ENCODE results near the gene LY6G5C.
A peak's percentile ranks its signal among the peaks of the same experiment; 100 is the strongest.

LY6G5C gene

DNA sequence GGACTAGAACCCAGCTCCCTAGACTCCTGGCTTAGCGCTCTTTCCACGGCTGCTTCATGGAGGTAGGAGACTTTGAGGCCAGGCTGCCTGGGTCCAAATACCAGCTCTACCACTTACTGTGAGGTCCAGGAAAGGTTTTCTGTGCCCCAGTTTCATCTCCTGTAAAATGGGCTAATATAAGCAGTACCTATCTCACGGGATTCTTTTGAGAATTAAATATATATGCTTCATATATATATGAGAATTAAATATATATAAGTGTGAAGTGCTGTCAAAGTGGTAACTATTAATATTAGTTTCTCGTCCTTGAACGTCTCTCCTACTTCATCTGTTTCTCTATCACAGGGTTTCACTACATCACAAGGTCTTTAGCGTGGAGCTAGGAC, 10.2 kb upstream of the LY6G5C start:
- no peak for DNase-seq

DNA sequence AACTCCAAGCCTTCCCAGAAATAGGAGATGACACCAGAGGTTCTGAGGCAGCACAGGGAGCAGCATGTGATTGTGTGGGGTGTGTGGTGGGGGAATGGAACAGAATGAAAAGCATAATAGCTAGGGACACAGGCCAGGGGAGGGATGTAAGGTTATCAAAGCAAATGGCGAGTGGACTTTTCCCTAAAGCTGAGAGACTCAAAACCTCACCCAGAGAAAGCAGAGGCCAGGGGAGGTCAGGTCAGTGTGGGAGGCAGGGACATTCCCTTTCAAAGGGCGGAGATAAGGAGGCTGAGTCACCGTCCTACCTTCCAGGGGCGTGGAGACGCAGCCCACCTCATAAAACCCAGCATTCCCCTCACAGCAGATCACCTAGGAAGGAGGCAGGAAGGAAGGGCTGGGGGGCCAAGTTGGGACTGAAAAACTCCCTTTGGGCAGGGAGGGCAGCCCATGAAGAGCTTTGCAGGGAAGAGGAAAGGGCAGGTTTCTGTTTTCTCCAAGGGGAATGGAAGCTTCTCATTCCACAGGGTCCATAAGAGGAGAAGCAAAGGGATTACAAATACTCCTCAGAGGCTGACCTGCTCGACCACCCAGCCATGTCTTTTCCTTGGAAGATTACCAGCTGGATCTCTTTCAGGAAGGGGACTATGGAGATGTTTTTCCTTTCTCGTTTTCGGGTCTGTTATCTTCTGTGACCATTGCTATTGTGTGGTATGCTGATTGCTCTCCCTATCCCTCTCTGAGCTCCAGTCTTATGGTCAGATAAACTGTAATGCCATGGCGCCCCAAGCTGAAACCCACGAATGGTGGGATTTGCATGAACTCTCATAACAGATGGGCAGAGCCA, 9.6 kb upstream of the LY6G5C start:
- DNase-seq, result no peak

DNA sequence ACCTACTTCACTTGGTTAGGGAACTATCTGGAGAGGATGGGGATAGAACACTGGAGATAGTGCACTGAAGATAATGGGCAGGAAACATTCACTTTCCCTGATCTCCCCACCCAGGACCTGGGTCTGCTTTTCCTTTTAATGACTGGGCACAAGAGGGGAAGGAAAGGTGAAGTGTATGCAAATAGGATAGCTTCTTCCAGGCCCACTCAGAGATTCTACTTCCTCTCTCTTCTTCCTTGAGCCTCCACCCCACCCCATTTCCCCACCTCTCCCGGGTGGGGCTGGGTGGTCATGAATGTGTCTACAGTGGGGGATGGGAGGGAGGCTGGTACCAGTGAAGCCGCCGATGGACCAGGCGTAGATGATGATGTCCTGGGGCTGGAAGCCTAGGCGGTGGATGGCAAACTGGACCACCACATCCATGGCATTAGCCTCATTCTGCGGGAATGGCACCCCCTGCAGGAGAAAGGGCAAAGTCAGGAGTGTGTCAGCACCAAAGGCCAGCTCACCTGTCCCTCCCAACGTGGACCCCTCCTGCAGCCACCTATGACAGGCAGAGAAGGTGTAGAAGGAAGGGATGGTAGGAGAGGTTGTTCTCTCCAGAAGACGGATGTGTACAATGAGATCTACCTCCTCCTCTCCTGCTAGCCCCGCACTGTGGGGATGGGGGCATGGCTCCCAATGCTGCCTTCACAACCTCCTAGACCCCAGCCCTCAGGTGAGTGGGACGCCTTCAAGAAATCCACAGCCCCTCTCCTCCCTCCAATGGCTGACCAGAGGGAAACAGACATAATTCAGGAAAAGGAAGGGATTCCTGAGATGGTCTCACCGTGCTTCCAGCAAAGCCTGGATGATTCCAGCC, 8.6 kb upstream of the LY6G5C start:
- DNase-seq, result no peak

DNA sequence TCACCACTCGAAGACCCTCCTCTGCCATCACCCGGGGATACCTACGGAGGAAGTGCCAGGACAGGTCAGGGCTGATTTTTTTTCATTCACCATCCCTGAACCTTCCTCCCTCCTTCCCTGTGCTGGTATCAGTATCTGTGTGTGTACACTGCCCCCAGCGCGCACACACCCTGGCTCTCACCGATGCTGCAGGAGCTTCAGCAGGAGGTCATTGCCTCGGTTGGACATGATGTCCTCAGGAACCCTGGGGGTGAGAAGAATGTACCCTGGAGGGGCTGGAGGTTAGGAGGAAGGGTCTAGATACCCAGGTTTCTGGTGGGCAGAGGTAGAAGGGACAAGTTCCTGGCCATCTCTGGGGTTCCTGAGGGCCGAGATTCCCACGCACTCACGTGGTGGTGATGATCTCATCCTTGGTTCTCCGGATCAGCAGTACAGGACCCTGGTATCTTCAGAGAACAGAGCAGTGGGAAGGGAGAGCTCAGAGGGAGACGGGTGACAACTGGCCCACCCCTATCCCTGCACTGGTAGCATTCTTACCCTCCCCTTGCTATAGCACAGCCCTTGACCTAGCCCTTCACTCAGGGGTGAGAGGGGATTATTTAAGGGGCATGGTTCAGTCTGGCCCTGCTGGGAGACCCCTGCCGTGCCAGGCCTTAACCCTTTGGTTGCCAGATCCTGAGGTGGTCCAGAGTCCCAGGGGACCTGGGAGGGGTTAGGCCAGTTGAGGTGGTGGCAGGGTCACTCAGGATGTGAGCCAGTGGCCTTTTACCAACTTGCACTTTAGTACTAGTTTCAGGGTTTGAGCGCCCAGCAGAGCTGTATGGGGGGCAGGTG, 7.2 kb upstream of the LY6G5C start:
- no peak for DNase-seq

DNA sequence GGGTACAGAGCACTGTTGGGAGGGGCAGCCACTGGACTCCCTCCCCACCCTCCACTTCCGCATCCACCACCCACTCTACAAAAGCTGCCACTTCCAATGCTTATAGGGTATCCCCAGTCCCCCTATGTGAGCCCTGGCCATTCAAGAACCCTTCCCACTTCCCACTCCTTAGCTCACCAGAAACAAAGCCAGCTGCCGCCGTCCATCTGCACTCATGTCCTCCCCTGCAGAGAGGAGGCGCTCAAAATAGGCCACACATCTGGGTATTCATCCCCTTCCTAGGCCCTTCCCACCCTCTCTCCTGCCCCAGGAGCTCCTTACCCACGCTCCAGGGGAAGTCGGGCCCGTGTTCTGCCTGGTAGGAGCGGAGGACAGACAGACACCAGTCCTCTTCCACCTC, 6.5 kb upstream of the LY6G5C start:
- no peak for DNase-seq

DNA sequence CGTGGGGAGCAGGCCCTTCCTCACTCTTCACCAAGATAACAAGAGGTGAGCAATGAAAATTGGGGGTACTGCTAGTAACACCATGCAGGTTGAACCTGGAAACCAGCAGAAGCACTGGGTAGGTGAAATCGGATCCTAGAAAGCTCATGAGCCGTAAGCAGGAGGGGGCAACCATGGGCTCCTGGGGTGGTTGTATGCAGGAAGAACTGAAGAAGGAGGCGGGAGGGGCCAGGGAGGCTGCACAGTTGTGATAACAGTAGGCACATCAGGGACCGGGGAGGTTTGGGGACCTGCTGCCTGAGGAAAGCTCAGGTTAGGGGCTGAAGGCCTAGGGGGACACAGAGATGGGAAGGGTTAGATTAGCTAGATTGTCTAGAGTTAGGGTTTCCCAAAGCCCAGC, 5.6 kb upstream of the LY6G5C start:
- no peak for DNase-seq

DNA sequence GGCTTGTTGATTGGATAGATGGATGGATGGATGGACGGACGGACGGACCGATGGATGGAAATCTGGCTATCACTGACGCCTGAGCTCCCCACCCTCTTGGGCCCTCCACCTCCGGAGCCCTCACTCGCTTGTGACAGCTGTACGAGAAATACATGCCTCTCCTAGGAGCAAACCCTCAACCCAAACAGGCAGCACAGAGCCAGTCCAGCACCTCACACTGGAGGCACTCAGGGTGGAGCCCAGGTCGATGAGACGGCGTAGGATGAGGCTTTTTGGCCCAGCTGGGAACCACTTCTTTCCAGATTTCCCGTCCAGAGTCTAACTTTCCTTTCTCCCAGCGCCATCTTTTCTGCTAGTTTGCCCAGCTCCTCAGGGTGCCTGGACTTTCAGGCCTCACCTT, 2.7 kb upstream of the LY6G5C start:
- no peak for DNase-seq

DNA sequence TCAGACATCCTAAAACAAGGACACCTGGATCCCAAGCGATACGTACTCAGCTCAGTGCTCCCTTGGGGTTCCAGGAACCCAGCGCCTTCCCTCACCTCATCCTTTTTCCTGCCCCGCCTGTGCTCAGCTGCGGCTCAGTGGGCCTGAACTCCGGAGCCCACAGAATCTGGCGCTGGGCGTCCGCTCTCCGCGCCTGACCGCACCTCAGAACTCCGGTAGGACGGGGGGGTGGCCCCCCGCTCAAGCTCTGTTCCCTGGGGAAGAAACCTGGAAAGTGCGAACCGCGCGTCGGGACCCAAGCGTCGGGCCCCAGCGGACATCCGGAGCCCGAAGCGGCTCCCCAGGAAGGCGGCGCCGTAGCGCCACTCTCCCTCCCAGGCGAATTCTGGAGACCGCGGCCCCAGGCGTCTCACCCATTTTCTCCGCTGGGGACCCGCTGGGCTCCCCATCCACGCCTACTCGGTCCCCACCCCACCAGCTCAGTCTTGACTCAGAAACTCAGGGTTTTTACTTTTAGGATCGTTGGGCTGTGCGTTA, 336 bp upstream of the LY6G5C start:
- no peak for DNase-seq

DNA sequence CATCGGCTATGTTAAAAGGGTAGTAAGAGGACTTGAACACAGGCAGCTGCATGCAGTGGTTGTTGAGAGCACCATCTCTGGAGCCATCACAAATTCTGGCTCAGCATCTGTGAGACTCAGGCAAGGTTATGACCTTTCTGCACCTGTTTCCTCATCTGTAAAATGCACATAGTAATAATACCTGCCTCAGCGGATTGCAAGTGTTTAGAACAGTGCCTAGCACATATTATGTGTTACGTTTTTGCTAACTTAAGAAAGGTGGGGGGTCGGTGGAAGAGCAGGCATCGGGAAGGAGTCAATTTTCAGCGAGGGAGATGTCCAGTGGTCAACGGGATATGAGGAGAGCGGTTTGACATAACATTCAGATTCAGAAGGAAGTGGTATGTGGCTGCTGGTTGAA, 2.9 kb downstream of the LY6G5C start:
- DNase-seq, result no peak

DNA sequence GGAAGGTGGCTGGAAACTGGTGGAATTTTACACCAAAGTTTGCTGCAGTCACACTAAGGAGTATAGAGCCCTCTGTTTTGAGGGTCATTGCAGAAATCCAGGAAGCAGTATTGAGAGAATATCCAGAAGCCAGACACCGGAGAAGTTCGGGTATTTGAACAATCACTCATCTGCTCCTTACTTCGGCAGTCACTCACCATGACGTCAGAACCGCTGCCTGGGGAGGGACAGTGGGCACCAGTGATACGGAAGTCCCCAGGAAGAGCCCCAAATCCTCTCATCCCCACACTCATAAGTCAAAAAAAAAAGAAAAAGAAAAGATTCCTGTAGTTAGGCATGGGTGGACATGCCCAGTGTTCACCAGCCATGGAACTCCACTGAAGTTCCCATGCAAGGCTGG, 4.0 kb downstream of the LY6G5C start:
- DNase-seq, result no peak

DNA sequence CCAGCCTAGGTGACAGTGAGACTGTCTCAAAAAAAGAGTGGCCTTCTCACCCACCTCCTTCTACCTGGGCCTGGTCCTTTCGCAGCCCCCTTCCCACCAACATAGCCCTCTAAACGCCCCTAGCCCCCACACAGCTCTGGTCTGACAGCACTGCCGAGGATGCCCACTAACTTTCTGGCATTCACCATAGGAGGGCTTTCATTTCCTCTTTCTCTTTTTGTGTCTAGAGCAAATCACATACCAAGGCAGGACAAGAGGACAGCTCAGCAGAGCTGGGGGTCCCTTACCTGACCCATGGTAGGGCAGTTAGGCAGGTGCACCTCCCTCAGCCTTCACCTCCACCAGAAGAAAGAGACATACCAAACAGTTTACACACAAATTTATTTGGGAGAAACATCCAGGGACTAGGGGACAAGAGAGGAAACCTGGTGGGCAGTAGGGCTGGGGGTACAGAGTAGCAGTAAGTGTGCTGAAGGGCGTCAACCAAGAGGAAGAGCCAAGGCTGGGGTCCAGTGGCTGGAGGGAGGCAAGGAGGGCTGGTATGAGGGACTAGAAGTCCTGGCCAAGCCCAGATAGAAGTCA, 4.5 kb downstream of the LY6G5C start:
- no peak for DNase-seq

DNA sequence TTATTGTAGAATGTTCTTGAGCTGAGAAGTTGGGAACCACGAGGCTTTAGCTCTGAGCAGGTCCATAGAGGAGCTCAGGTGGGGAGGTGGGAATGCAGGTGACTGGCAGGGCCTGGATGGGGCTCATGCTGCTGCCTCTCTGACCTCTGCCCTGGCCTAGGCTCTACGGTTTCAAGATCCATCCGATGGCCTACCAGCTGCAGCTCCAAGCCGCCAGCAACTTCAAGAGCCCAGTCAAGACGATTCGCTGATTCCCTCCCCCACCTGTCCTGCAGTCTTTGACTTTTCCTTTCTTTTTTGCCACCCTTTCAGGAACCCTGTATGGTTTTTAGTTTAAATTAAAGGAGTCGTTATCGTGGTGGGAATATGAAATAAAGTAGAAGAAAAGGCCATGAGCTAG, 11.2 kb downstream of the LY6G5C start, which contains the start of gene LY6G5B:
Gene LY6G5B (plus strand): TSS at position 301 of the 400 bp plus-strand sequence. CDS start 975 bp downstream, outside the sequence.
- no peak for DNase-seq

DNA sequence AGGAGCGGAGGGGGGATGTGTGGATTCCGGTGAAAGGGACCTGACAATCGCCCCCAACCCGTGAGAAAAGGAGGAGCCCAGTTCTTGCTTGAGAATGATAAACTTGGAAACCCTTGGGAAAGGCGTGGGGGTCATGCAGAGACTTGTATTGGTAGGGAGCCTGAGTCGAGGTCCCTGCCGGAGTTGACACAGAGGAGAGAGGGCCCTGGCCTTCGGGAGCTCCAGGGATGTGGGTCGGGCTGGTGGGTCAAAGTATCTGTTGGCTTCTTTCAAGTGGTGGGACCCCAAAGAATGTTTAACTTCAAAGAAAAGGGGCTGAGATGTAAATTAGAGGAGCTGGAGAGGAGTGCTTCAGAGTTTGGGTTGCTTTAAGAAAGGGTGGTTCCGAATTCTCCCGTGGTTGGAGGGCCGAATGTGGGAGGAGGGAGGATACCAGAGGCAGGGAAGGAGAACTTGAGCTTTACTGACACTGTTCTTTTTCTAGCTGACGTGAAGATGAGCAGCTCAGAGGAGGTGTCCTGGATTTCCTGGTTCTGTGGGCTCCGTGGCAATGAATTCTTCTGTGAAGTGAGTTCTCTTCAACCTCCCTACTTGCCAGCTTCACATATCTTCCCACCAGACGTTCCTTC, 14.4 kb downstream of the LY6G5C start:
- DNase-seq, result no peak

DNA sequence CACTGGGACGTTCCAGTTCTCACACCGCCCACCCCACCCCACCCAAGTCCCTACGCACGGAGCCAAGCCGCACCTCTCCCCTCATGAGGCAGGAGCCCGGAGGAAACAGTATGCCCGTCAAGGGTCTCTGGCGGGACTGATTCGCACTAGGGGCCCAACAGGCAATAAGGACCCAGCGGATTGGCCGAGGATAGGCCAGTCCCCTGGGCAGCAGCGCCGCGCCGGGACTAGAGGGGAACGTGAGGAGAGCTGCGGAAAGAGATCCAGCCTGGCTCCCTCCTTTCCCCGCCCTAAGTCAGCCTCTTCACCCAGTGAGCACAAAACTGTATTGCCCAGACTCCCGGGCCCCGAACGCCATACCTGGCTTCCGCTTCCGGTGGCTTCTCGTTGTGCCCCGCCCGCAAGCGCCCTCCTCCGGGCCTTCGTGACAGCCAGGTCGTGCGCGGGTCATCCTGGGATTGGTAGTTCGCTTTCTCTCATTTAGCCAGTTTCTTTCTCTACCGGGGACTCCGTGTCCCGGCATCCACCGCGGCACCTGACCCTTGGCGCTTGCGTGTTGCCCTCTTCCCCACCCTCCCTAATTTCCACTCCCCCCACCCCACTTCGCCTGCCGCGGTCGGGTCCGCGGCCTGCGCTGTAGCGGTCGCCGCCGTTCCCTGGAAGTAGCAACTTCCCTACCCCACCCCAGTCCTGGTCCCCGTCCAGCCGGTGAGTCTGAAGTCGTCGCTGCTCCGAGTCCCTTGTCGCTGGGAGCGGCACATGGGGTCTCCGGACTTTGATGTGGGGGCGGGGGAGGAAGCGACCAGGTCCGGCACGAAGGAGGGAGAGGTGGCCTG, 15.1 kb downstream of the LY6G5C start, which contains the start of gene CSNK2B:
Gene CSNK2B (plus strand): TSS at position 580 of the 836 bp plus-strand sequence. CDS start 752 bp downstream, outside the sequence.
- DNase-seq, result peak; percentile 97

DNA sequence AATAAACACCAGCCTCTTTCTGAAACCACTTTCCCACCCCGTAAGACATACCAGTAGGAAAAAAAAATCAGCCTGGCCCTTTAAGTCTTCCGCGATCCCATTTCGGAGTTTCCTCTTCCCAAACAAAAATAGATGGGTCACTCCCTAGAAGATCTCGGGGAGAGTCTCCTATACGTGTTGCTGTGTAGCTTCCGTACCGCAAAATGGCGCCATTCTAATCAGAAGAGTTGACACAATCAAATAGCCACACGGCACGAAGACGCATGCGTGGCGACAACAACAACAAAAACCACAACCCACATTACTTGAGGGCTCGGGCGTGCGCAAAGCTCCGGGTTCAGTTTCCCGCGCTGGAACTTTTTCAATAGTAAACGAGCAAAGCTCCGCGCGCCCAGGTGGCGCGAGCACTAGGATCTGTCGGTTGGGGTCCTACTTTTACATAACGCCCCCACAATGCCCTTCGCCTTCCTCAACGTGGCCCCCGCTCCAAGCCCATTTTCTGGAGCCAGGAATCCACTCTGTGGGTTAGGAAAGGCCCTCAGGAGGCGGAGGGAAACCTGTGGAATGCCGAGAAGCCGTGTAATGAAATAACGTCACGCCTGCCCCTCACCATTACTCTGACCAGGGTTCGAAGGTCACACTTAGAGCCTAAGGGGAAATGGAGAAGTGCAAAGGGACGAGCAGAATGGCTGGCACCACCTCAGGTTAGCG, 15.9 kb downstream of the LY6G5C start, which contains the start of gene GPANK1:
Gene GPANK1 (minus strand): TSS at position 208 of the 711 bp plus-strand sequence. CDS start 519 bp downstream, outside the sequence.
- DNase-seq, result peak; percentile 93

DNA sequence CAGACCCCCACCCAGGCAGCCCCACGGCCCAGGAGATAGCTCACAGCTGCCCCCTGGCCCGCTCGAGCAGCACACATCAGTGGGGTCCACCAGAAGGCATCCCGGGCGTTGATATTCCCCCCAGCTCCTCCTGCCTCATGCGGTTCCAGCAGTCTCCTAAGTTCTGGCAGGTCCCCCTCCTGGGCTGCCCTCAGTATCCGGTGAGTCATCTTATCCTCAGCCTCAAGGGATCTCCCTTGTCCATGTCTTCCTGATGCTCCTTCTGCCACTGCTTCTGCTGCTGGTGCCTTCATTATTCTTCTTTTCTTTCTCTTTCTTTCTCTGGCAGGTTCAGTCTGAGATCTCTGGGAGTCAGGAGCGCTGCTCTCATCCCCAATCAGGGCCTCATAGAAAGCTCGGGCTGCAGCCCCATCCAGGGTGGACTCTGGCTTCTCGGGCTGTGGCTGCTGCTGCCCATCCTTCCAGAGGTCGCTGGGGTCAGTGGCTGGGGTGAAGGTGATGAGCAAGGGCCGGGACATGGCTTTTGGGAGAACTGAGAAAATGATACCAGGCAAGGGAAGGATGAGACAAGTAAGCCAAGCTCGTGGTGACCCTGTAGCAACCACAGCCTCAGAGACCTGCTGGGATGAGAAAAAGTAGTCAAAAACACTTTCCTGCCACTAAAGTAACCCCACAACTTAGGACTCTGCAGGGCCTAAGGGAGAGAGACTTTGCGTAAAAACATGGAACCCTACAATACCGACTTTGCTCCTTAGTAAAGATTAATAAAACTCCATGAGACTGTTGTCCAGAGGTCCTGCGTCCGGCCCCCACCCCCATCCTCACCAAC, 16.7 kb downstream of the LY6G5C start:
- DNase-seq, result no peak

DNA sequence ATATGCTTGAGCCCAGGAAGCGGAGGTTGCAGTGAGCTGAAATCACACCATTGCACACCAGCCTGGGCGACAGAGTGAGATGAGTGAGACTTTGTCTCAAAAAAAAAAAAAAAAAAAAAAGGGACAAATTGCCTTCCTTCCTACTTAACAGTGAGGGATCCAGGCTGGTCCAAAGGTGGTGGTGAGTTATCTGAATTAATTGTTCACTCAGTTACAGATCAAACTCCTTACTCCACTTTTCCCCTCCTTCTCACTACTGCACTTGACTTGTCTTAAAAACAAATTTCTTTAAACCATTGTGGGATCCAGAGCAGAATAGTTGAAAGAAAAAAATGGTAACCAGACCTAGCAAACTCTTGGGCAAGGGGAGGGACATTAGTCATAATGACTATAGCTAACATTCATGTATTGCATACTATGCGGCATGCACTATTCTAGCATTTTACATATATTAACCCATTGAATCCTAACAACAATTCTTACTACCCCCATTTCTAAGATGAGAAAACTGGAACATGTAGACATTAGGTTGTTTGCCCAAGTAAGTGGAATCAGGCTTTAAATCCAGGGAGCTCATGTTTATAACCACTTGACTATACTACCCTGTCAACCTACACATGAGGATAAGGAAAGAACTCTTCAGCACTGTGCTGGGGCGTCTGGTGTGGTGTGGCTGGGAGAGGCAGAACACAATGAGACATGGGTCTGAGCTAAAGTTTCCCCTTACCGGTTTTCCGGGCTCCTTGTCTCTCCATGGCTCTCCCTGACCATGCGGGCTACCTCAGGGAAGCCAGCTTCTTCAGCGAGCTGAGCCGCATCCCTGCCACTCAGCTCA, 17.5 kb downstream of the LY6G5C start:
- DNase-seq, result no peak

DNA sequence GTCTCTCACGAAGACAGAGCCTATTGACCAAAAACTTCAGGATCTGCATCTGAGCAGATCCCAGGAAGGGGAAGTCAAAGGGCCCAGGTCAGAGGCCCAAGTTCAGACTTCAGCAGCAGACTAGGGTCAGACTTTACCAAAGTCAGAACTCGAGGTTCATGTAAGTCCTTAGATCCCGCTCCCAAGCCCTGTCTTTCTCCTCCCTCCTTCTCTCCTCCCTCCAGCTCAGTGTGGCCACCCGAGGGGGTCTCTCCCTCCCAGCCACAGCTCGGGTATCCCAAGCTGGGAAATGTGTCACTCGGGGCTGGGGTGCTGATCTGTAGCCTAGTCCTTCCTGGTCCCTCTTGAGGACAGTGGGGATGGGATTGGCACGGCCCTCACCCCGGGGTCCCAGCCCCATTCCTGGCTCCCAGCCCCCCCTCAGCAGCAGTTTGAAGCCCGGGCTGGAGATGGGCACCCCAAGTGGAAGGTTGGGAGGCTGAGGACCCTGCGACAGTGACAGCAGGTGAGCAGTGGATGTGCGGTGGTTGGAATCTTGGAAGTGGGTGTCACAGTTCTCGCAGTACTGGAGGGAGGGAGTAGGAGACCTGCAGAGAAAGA, 18.6 kb downstream of the LY6G5C start:
- no peak for DNase-seq
